ENCODE measurements around the gene TWF2.
"Not testable (repeated sequence)": the region's sequence is repeated elsewhere in the genome, so short reads cannot be mapped to it uniquely, and the experiment has no call there.

Gene TWF2

DNA sequence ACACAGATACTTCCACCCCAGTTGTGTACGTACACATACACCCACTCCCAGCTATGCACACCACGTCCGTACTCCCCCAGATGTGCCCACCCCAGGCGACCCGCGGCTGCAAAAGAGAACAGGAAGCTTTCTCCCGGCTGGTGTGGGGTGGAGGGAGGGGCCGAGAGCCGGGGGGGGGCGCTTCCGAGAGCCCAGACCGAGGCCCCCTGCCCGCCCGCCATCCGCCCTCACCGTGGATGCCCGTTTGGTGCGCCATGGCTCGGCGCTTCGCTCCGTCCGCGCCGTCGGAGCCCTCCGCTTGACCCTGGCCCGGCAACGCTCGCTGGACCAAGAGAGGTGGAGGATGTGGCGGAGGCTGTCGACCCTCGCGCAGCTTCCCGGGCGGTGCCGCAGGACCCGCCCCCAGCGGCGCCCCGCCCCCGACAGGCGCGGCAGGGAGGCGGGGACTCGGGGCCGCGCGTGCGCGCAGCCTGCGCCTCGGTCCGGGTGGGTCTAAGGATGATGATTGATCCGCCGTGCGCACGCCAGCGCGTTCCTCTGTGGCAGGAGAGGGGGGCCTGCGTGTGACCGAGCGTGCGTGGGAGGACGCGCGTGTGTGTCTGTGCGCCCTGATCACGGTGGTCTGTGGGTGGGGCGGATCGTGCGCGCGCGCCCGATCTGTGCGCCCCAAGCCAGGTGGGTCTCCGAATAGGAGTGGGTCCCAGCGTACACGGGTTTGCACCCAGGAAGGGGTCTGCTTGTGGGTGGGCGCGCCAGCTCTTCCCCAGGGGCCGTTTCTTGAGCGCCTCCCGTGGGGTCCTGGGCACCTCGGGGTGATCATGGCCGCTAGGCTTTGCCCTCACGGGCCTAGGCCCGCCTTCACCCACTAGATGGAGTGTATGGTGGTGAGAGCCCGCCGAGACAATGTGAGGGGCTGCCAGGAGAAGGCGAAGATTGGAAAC lies at the start of gene TWF2:
Gene TWF2 (minus strand): TSS at position 398 of the 941 bp plus-strand sequence. CDS start 142 bp downstream, at position 256.
- FAIRE-seq: no peak

DNA sequence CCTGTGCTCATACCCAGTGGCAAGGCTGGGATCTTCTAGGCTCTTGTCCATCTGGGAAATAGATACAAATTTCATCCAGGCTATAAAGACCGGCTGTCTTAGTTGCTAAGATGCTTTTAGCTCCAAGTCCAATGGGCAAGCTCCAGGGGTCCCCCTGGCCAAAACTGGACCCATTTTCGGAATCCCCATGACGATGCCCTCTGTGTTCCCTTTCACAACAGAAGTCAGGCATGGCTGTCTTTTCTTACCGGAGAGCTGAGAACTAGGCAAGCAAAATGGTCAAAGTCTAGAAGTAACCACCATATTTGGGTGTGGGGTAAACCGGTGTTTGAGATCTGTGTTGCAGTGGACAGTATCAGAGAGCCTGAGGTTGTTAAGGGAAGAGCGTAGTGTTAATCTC lies 49.7 kb upstream of the TWF2 start:
- no peak for FAIRE-seq

DNA sequence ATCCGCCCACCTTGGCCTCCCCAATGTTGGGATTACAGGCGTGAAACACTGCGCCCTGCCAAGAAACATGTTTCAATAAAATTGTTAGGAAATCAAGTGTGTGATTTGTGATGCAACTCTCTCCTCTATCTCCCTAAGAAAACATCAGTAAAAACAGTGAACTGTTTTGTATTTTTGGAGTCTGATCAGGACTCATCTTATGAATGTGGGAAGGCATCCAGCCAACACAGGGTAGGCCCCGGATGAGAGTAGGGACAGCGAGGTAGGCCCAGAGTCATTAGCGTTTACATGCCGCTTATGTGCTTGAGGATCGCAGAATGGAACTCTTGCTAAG lies 47.8 kb upstream of the TWF2 start:
- no peak for FAIRE-seq

DNA sequence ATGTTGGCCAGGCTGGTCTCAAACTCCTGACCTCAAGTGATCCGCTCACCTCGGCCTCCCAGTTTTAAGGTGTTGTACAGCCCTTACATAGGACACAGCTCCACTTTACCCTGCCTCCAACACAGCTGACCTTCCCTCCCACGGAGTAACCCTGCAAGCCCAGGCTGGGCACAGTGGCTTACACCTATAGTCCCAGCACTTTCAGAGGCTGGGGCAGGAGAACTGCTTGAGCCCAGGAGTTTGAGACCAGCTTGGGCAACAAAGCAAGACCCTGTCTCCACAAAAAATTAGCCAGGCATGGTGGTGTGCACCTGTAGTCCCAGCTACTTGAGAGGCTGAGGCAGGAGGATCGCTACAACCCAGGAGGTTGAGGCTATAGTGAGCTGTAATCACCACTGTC lies 45.1 kb upstream of the TWF2 start:
- not testable (repeated sequence) for FAIRE-seq

DNA sequence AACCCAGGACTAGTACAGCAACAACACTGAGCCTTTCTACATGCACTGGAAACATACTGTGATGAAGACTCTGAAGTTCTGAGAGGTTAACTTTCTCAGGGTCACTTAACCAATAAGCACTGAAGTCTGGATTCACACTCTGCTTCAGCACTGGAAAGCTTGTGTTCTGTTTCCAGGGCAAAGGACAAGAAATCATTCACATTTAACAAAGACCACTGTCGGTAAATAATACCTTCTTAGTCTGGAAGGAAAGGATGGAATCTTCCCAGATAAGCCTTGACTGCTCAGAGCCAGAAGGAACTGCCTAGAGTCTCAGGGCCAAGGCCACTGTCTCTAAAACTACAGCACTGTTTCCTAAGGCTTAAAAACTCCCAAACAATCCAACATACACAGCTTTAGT lies 44.3 kb upstream of the TWF2 start:
- FAIRE-seq: no peak

DNA sequence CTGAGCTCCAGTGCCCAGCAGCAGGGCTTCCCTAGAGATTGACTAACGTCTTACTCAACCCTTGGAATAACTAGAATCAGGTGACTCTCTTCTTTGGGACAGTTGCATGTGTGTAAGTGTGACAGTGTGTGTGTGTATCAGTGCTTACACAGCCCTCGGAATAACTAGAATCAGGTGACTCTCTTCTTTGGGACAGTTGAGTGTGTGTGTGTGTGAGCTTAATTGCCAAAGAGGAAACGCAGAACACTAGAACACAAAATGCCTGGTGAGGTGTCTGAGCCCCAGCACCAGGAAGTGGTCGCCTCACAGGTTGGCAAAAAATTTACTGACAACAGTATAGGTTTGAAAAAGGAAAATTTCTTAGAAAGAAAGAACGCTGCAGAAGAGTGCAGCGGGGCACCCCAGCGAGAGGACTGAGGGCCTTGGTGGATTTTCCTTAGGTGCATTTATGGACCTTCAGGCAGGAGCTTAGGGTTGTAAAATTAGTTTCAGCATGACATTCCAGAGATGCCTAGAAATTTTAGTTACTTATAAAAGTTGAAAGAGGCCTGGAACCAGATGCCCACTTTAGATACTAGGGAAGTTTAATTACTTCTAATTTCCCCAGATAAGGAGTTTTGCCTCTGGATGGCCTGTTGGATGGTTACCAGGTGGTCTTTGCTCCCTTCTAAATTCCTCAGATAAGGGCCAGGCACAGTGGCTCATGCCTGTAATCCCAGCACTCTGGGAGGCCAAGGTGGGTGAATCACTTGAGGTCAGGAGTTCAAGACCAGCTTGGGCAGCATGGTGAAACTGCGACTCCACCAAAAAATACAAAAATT lies 43.2 kb upstream of the TWF2 start:
- no peak for FAIRE-seq

DNA sequence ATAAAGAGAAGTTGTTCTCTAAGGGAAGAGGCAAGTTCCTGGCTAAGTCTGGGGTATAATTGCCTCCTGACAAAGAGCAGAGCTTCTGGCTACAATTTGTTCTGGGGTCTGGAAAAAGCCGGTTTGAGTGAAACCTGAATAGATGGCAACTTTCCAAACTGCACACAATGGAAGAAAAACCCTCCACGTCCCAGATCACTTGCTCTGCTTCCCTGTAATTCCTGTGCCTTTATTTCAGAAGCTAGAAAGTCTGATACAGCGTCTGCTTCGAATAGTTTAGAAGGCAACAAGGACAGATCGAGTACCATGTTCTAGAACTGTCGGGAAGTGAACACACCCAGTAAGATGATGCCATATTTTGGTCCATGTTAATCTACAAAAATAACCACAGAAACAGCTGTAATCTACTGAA lies 41.1 kb upstream of the TWF2 start:
- no peak for FAIRE-seq

DNA sequence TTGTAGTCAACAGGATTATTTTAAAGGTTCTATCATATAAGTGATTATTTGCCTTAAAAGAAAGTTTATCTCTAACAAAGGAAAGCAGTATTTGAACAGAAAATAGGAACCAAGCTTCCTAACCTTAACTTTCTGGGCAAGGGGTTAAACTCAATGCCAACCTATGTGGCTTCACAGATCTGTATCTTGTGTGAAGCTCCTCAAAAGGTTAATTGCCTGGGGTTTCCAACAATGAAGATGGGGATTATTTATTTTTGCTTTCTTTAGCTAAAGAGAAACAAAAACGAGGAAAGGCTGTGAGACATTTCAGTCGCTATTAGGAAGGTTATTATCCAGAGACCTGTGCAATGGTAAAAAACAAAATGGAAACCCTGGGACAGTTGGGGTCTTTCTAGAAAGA lies 40.6 kb upstream of the TWF2 start:
- no peak for FAIRE-seq

DNA sequence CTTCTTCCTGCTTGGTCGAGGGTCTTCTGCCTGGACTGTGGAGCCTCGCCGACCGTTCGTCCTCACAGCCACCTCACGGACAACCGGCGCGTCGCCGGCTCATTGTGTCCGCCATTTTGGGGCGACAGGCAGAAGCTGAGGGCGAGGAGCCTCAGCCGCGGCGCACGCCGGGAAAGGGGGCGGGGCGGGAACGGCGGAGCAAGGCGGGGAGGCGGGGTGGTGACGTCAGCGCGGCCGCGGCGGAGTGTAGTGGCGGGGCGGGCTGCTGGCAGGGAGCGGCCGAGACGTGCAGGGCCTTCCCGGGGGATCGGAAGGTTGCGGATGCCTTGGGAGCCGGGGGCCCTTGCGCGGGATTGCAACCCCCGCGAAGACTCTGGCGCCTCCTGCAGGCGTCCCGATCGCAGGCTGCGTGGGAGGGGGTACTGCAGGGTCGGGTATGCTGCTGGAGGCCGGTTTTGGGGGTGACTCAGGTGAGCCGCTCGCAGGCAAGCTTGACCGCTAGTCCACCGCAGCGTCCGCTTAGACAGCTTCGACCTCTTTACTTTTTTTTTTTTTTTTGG lies 39.6 kb upstream of the TWF2 start, which contains the start of gene WDR82:
Gene WDR82 (minus strand): TSS at position 140 of the 560 bp plus-strand sequence. CDS start 288 bp downstream, outside the sequence.
- FAIRE-seq: no peak

DNA sequence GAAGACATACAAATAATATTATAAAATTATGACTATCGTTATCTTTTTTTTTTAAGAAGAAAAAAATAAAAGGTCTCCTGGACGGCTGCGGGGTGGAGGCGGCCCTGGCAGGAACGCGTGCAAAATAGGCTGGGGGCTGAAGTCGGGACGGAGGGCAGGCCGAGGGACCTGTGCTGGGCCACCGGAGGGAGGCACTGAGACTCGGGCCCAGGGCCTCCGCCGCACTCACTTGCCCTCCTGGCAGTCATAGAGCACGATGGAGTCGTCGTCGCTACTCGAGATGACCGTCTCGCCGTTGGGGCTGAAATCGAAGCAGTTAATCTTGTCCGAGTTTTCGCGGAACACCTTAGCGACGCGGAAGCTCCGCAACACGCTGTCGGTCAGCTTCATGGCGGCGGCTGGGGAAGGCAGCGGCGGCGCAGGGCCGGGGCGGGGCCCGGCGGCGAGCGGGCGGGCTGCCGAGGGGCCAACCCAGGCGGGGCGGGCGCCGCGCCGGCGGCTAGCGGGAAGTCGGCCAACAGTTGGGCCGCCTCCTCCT lies 39.1 kb upstream of the TWF2 start:
- no peak for FAIRE-seq

DNA sequence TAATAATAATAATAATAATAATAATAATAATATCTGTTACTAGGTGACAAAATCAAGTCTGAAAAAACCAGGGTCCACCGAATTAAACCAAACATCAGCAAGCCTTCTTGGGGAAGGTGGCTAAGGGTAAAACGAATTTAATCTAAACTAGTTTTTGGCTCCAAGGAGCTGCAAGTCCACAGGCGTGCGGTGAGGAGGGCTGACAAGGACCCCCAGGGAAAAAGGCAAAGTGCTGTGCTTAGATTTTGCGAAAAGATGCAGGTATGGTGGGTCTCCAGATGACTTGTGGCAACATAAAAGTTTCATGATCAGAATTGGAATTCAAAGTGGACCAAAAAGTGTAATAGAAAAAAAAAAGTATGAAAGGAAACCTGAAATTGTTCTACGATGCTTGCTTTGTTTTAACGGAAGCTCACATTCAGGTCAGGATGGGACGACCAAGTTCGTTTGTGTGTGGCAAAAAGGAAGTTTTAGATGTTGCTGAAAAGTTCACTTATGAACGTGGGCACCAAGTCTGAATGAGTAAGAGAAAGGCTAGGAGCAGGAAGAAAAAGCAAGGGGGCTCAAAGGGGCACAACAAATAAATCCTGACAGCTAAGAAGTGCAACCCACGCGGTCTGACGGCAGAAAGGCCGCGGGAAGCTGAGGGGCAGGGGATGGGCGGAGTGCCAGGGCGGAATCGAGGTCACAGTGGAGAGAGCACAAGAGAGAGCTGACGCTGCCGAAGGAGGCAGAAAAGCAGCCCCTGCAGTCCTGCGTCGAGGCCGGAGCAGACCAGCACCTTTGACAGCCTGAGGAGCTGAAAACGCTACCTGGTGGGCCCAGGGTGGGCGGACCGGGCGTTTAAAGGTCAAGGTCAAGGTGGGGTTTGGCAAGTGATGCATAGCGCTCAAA lies 38.4 kb upstream of the TWF2 start:
- no peak for FAIRE-seq

DNA sequence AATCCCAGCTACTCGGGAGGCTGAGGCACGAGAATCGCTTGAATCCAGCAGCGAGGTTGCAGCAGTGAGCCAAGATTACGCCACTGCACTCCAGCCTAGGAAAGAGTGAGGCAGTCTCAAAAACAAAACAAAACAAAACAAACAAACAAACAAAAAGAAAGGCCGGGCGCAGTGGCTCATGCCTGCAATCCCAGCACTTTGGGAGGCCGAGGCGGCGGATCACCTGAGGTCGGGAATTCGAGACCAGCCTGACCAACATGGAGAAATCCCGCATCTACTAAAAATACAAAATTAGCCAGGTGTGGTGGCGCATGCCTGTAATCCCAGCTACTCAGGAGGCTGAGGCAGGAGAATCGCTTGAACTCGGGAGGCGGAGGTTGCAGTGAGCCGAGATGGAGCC lies 35.8 kb upstream of the TWF2 start:
- FAIRE-seq: not testable (repeated sequence)

DNA sequence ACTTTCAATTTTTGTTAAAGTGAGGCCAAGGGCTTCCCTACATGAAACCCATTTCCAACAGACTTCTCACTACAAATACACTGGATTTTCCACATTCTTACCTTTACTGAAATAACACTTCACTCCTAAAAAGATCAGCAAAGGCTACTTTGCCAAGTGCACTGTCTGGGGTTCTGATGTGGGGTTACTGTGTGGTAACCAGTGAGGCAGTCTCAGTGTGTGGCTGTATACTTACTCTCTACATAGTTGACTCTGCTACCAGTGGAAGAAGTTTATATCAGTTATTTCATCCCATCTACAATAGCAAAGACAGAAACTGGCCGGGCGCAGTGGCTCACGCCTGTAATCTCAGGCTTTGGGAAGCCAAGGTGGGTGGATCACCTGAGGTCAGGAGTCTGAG lies 33.9 kb upstream of the TWF2 start:
- no peak for FAIRE-seq

DNA sequence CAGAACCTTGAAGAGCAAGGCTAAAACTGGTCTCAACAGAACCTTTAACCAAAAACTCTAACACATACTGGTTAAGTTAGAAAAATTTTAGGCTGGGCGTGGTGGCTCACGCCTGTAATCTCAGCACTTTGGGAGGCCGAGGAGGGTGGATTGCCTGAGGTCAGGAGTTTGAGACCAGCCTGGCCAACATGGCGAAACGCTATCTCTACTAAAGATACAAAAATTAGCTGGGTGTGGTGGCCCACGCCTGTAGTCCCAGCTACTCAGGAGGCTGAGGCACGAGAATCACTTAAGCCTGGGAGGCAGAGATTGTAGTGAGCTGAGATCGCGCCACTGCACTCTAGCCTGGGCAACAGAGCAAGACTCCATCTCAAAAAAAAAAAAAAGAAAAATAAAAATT lies 33.2 kb upstream of the TWF2 start:
- FAIRE-seq: not testable (repeated sequence)

DNA sequence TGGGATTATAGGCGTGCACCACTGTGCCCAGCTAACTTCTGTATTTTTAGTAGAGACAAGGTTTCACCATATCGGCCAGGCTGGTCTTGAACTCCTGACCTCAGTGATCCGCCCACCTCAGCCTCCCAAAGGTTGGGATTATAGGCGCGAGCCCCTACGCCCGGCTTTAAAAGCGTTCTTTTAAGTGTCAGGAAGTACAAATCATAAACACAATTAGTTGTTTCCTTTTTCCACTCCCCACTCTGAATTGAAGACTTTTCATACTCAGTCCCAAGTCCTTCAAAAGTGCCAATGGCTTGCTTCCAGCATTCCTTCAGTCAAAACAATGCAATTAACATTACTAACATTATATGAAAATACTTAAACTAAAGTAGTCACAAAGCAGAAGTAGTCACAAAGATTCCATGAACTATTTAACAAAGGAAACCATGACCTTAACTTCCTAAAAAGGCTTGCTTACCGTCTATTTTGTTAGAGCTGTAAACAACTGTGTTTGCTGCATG lies 31.3 kb upstream of the TWF2 start:
- FAIRE-seq: peak; percentile 85

DNA sequence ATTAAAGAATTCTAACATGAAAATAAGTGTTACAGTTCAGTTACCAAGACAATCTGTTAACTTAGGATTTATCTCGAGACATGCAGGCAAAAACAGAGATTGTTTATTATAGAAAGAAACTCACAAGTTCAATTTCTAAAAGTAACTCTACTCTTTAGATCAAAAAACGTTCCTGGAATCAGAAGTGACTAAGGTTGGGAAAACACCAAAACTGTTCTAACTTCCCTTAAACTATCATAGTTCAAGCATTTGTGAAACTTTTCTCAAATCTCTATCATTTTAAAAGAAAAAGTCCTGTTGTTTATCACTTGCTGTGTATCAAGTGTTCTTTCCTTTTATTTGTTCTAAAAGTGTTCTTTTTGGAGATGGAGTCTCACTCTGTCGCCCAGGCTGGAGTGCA lies 30.8 kb upstream of the TWF2 start:
- no peak for FAIRE-seq

DNA sequence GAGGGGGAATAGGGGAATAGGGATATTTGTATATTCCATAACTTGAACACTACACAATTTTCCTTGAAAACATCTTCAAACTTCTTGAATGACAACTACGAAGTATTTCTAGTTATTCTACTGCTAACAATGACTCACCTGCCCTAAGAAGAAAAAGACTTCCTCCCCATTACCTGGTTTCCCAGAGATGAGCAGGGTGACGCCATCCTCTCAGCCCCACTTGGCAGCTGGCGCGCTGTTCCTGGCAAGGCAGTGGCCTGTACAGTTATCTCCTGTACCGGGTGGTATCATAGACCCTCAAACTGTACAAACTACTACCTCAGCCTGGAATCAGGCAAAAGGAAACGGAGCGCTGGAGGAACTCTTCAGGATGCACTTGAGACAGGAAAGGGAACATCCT lies 29.1 kb upstream of the TWF2 start:
- no peak for FAIRE-seq

DNA sequence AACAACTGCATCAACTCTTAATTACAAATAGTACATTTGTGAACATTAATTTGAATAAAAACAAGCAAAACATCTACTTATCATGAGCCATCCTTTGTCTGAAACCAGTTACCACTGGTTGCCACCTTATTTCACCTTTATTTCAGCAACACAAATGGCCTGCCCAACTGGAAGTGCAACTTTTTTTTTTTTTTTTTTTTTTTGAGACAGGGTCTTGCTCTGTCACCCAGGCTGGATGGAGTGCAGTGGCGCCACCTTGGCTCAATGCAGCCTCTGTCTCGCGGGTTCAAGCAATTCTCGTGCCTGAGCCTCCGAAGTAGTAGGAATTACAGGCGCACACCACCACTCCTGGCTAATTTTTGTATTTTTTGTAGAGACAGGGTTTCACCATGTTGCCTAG lies 26.4 kb upstream of the TWF2 start:
- FAIRE-seq: no peak

DNA sequence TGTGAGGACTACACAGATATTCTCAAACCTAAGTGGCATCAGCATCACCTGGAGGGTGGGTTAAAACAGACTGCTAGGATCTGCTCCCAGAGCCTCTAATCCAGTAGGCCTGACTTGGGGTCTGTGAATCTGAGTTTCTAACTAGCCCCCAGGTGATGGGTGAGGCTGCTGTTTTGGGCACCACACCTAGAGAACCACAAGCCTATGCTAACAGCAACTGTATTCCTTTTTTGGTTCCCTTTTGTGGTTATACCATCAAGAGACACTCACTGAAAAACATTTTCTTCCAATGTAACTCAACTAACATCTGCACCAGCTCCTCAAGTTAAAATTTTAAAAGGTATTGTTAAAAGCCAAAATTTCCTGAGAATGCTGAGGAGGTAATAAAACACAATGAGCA lies 23.5 kb upstream of the TWF2 start:
- FAIRE-seq: no peak

DNA sequence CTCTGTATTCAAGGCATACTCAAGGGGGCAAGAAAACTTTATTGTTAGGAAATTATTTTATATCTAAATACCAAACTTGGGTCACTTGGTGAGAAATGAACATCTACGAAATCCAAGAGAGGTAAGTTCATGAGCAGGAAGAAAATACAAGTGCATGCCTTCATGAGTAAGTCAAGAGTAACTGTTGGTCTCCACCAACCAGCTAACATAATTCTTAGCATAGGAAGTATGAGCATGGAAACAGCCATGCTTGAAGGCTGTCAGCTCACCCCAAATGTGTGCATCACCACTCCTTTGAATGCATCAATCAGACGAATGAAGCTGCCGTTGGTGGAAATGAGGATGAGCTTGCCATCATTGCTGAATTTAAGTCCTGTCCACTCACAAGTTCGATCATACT lies 20.5 kb upstream of the TWF2 start:
- FAIRE-seq: no peak

DNA sequence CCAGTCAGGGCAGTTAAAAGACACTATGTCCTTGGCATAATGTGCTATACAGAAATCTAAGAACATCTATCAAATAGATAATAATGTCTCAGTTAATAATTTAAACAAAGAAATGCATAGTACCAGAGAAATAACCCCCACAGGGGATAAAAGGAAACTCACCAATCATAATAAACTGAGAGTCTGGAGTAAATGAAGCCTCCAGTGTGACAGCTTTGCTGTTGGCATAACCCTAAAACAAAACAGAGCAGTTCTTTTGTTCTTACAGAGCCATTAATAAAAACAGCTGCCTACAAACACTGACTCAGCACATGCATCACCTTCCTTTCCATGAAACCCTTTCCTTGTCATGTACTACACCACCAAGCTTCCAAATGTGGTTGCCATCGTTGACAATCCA lies 20.1 kb upstream of the TWF2 start:
- FAIRE-seq: no peak

DNA sequence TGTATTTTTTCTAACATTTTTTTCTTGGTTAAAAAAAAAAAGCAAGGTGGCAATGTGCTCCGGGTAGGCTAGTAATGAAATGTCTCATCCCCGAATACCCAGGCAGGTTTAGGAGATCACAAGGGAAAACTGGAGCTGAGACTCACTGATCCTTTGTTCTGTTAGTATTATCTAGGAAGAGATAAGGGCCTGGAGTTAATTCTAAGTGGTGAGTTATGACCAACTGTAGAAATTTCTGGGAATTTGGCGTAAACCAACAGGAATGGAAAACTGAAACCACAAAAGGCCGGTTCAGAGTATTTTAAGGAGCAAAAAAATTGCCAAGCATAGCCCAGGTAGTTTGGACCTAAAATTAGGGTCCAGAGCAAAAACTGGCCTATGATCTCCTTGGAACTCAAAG lies 19.0 kb upstream of the TWF2 start:
- FAIRE-seq: no peak
